Measurements from ENCODE around the gene VIP.

Gene VIP

DNA sequence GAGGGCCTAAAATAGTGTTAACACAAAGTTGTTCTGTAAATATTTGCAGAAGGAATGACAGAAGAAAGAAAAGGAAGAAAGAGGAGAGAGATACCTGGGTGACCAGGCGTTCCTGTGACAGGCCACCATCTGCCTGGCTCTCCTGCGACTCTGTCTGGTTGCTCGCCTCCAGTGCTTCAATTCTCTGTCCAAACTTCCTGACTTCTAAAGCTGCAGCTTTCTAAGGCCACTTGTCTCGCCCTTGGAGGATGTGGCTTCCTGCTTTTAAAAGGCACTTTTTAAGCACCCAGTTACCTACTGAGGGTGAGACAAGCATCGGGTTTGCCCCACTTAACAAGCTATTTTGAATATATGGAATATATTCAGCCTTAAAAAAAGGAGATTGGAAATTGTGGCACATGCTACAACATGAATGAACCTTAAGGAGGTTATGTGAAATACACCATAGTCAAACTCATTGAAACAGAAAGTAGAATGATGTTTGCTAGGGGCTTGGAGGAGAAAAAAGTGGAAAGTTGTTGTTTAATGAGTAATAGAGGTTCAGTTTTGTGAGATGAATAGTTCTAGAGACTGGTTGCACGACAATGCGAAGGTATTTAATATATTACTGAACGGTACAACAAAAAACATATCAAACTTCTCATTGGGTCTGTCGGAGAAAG, 32.8 kb downstream of the VIP start:
- DNase-seq: no peak

DNA sequence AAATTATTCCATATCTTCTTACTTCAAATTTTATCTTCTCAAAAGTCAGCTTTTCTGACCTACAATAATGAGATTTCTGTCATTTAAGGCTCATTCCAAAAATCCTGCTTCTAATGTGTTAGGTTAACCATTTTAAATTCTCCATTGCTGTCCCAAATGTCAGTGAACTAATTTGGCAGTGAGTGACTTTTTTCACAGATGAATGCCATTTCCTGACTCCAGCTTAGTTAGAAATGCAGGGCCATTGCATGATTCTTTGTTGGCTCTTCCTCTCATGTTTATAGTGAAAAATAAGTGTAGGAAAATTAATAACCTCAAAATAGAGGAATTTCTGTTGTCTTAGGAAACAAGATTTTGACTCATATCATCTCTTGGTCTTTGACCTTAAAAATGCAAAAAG, 44.1 kb downstream of the VIP start:
- no peak for DNase-seq

DNA sequence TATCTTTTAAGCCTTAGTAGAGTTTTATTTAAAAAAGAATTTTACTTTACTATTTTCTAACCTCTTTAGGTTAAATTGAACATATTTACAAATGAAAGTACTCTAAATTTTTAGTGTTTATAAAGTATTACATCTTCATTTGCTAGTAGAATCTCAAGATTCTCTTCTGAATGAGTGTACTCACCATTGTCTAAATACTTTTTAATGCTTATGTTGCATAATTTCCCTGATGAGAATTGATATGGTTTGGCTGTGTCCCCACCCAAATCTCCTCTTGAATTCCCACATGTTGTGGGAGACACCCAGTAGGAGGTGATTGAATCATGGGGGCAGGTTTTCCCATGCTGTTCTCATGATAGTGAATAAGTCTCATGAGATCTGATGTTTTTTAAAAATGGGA, 53.6 kb downstream of the VIP start:
- no peak for DNase-seq
